Fibroblast of mammary gland (primary cell): ENCODE results near the gene GTPBP10.
A peak's percentile ranks its signal among the peaks of the same experiment; 100 is the strongest.

Experiments
- DNase-seq: peaks from one replicate; pipeline ENCODE4 v3.0.0-alpha.2; 2010; ENCODE audit warnings: low read depth
- H3K4me3 ChIP-seq: 2 replicates; pipeline ENCODE4 v1.5.1; 2011; ENCODE audit warnings: low read depth, mild to moderate bottlenecking, low read length, moderate library complexity; ENCODE audit not compliant: control insufficient read depth
- TF ChIP-seq, protein P1 (sequence below): conservative IDR thresholded peaks from 2 replicates; pipeline ENCODE4 v1.5.1; 2011; ENCODE audit warnings: low read depth, low read length, inconsistent platforms; ENCODE audit not compliant: control insufficient read depth, insufficient read depth

Gene GTPBP10

DNA sequence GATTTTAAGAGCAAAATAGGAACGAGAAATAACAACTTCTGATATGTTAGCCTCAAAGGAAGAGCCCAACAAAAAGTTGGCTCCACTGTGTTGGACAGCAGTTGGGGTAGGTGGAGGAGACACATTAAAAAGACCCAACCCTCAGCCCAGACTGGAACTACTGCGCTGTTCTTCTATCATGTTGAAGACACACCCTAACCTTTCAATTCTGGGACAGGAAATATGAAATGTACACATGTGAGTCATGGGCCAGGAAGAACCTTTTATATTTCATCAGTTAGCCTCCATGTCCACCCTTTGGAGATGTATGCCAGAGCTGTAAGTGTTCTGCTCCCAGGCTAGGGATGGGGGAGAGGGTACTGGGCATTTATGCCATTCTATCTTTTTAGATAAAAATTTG lies 78.9 kb downstream of the GTPBP10 start:
- peak; percentile 20 for DNase-seq
- TF ChIP-seq, protein P1, sequence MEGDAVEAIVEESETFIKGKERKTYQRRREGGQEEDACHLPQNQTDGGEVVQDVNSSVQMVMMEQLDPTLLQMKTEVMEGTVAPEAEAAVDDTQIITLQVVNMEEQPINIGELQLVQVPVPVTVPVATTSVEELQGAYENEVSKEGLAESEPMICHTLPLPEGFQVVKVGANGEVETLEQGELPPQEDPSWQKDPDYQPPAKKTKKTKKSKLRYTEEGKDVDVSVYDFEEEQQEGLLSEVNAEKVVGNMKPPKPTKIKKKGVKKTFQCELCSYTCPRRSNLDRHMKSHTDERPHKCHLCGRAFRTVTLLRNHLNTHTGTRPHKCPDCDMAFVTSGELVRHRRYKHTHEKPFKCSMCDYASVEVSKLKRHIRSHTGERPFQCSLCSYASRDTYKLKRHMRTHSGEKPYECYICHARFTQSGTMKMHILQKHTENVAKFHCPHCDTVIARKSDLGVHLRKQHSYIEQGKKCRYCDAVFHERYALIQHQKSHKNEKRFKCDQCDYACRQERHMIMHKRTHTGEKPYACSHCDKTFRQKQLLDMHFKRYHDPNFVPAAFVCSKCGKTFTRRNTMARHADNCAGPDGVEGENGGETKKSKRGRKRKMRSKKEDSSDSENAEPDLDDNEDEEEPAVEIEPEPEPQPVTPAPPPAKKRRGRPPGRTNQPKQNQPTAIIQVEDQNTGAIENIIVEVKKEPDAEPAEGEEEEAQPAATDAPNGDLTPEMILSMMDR = no peak
- no peak overlapping the region for H3K4me3 ChIP-seq

DNA sequence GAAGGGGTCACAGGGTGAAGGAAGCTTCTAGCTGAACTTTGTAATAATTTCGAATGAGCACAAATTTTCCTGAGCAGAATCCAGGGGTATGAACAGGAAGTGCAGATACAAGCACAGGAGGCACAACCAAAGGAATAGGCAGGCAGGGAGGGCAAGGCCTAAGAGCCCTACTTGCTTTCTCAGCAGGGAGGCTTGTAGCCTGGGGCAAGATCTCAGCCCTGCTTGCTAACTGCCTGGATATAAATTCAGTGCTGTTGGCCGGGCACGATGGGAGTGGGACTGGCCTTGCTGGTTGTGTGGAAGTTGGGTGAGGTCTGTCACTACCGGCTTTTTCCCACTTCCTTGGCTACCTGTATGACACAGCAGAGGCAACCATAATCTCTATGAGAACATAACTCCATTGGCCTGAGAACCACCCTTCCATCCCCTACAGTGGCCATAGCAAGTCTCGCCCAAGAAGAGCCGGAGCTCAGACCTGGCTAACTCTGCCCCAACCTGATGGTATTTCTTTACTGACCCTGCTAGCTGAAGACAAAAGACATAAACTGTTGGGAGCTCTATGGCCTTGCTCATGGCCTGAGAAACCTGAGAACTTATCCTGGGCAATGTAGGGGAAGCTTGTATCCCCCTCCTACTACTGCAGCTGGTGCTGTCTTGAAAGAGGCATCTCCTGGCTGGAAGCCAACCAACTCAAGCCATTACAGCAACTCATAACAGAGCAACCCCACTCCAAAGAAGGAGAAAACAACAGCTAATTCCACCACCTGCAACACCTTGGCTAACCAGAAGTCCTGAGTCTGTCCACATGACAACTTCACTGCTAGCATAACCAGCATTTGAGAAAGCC lies 84.3 kb downstream of the GTPBP10 start:
- TF ChIP-seq, protein P1 = no peak
- H3K4me3 ChIP-seq = no peak overlapping the region
- no peak for DNase-seq

DNA sequence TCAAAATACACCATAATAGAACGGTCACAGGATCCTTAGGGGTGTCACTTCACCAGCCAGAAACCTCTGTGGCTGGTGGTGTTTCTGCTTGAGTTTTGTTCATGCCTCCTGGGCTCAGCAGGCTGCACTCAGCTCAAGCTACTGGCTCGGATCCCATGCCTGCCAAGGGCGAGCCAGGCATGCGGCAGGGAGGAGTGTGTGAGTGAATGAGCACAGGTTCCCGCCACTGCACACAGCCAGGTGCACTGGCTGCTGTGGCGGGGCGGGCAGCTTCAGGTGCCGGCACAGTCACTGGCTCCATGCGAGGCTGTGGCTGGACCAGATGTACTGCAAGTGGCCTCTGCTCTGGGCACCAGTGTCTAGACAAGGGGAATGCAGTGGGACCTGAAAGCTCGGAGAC lies 86.2 kb downstream of the GTPBP10 start:
- TF ChIP-seq, protein P1 = no peak
- no peak for DNase-seq
- H3K4me3 ChIP-seq = no peak overlapping the region

DNA sequence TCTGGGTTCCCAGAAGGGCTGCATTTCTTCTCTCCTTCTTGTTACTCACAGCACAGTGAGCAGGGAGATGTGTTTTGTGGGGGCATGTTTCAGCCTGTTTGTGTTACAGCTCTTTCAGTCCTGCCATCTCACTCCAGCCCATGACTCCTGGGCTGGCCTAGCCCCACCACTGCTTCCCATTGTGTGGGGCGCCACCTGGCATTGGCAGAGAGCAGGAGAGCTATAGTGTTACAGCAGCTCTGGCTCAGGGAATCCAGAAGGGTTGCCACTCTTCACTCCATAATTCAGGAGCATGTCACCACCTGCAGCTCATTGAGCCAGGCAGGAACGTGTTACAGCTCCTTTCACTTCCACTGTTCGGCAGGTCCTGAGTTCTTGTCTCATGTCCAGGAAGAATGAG lies 86.7 kb downstream of the GTPBP10 start:
- DNase-seq = no peak
- no peak overlapping the region for H3K4me3 ChIP-seq
- TF ChIP-seq, protein P1 = no peak
